Endothelial cell of umbilical vein (primary cell): Measurements from ENCODE around the gene CFAP77. TPM values are rescaled to one million over a fixed set of nuclear protein-coding genes. Genes with fewer than 3 reads are reported as not detected.

ENCODE experiments used
- BruUV-seq: library from RNA; stranded (reverse); fragments of 400-500 nt; replicated peaks from 2 replicates; lab custom pipeline; 2021; lab: Mats Ljungman, UMichigan
- CTCF ChIA-PET: fragments of 300-600, 350-600 bp; sonication (Branson Sonifier 250); formaldehyde crosslinking; loops from one replicate; lab custom pipeline; 2021; ENCODE audit warnings: antibody characterized with exemption, inconsistent platforms; lab: Charles Lee
- POLR2A ChIA-PET: fragments of 300-600, 350-600 bp; sonication (Branson Sonifier 250); formaldehyde crosslinking; loops from one replicate; lab custom pipeline; 2021; ENCODE audit warnings: antibody characterized with exemption, inconsistent platforms; lab: Charles Lee
- DNase-seq: peaks from one replicate; pipeline ENCODE4 v3.0.0-alpha.2; 2011; ENCODE audit warnings: low read depth, low spot score
- FAIRE-seq: peaks from 2 replicates; lab custom pipeline; 2011; peaks lifted over from hg19 to GRCh38; lab: Jason Lieb, UNC
- H2AFZ ChIP-seq: 2 replicates; pipeline ENCODE4 v1.6.0; 2012; ENCODE audit warnings: low read depth, low read length, control low read depth, inconsistent platforms
- H3K27ac ChIP-seq: 2 replicates; pipeline ENCODE4 v1.5.1; 2011; ENCODE audit warnings: low read depth, mild to moderate bottlenecking, control low read depth, low read length, moderate library complexity; ENCODE audit not compliant: insufficient read depth
- H3K27me3 ChIP-seq, 2 experiments: 2 replicates each; pipeline versions ENCODE4 v1.6.0 to v1.6.1; 2011; ENCODE audit warnings: low read length in 2 of 2, mixed read lengths in 1 of 2; ENCODE audit not compliant: control insufficient read depth in 2 of 2, insufficient read depth in 2 of 2
- H3K36me3 ChIP-seq, 2 experiments: 2 replicates in 1 of 2; 3 replicates in 1 of 2; pipeline ENCODE4 v1.5.1; 2011; ENCODE audit warnings: low read length in 2 of 2, mild to moderate bottlenecking in 1 of 2, moderate library complexity in 1 of 2; ENCODE audit not compliant: control insufficient read depth in 2 of 2, insufficient read depth in 2 of 2; ENCODE audit errors: extremely low read depth in 1 of 2
- H3K4me1 ChIP-seq: 3 replicates; pipeline ENCODE4 v1.5.1; 2011; ENCODE audit warnings: mild to moderate bottlenecking, low read length; ENCODE audit not compliant: control insufficient read depth, insufficient read depth; ENCODE audit errors: extremely low read depth
- H3K4me2 ChIP-seq: 2 replicates; pipeline ENCODE4 v1.6.1; 2011; ENCODE audit warnings: low read length, control low read depth, mixed read lengths; ENCODE audit not compliant: insufficient read depth
- H3K4me3 ChIP-seq, 3 experiments: fragments of 200-600 bp in 1 of 3; sonication (generic), shearing (Covaris generic) in 1 of 3; replicated peaks in 1 of 3; 2 replicates each; pipeline ENCODE4 v1.5.1; 2011 to 2016; ENCODE audit warnings: control low read depth in 3 of 3, low read length in 3 of 3, mild to moderate bottlenecking in 2 of 3, inconsistent platforms in 1 of 3, low read depth in 1 of 3, moderate library complexity in 1 of 3; ENCODE audit not compliant: insufficient read depth in 1 of 3
- H3K79me2 ChIP-seq: 2 replicates; pipeline ENCODE4 v1.6.0; 2012; ENCODE audit warnings: low read length, inconsistent platforms; ENCODE audit not compliant: control insufficient read depth, insufficient read depth
- H3K9ac ChIP-seq: replicated peaks from 2 replicates; pipeline ENCODE3; 2011; ENCODE audit warnings: low read length, control low read depth; ENCODE audit not compliant: insufficient read depth; ENCODE audit errors: extremely low read depth
- H3K9me1 ChIP-seq: replicated peaks from 3 replicates; pipeline ENCODE4 v1.6.0; 2011; ENCODE audit warnings: mild to moderate bottlenecking, low read length; ENCODE audit not compliant: control insufficient read depth, insufficient read depth; ENCODE audit errors: extremely low read depth
- H3K9me3 ChIP-seq: replicated peaks from 2 replicates; pipeline ENCODE4 v1.5.1; 2012; ENCODE audit warnings: low read length, inconsistent platforms; ENCODE audit not compliant: control insufficient read depth, insufficient read depth
- H4K20me1 ChIP-seq: replicated peaks from 2 replicates; pipeline ENCODE3; 2011; ENCODE audit warnings: mild to moderate bottlenecking, low read length; ENCODE audit not compliant: control insufficient read depth, insufficient read depth; ENCODE audit errors: extremely low read depth
- EZH2 ChIP-seq: IDR thresholded peaks from 2 replicates; pipeline ENCODE4 v1.6.1; 2012; ENCODE audit warnings: borderline replicate concordance, low read depth, mild to moderate bottlenecking, moderate library complexity, low read length, inconsistent platforms; ENCODE audit not compliant: severe bottlenecking
- FOS ChIP-seq: IDR thresholded peaks from 2 replicates; pipeline ENCODE4 v1.6.1; 2011; ENCODE audit warnings: mild to moderate bottlenecking, low read length, moderate library complexity, borderline replicate concordance; ENCODE audit not compliant: insufficient read depth
- GATA2 ChIP-seq: IDR thresholded peaks from 2 replicates; pipeline ENCODE4 v1.7.0; 2011; ENCODE audit warnings: low read depth, mild to moderate bottlenecking, moderate library complexity, mixed read lengths, low read length; ENCODE audit not compliant: insufficient read length, insufficient read depth
- JUN ChIP-seq: IDR thresholded peaks from 2 replicates; pipeline ENCODE4 v1.6.1; 2011; ENCODE audit warnings: borderline replicate concordance, low read depth; ENCODE audit not compliant: insufficient read length, insufficient read depth
- MAX ChIP-seq: IDR thresholded peaks from 2 replicates; pipeline ENCODE4 v1.6.1; 2011; ENCODE audit not compliant: insufficient read depth, insufficient read length
- MYC ChIP-seq: IDR thresholded peaks from one replicate; pipeline ENCODE4 v1.6.1; 2011; ENCODE audit warnings: mild to moderate bottlenecking, low read depth, low read length
- POLR2A ChIP-seq: IDR thresholded peaks from 2 replicates; pipeline ENCODE4 v1.6.1; 2012; ENCODE audit warnings: low read depth, mild to moderate bottlenecking, control low read depth, low read length
- POLR2AphosphoS5 ChIP-seq: IDR thresholded peaks from 2 replicates; pipeline ENCODE4 v1.6.1; 2012; ENCODE audit warnings: low read depth, mild to moderate bottlenecking, control low read depth, low read length, moderate library complexity; ENCODE audit not compliant: insufficient read depth
- dilution Hi-C: fragments of 300-500 bp; cut with MboI; formaldehyde crosslinking; loops from one replicate; pipeline ENCODE4 v1.15.0; 2019; ENCODE audit warnings: low sequenced_read_pairs; ENCODE audit not compliant: extremely low pct_ligation_motif_present
- intact Hi-C: fragments of 100-400 bp; cut with micrococcal nuclease; formaldehyde crosslinking; loops from one replicate; pipeline ENCODE4 v1.10.0; 2022
- polyA plus RNA-seq, 4 experiments: library from polyadenylated mRNA; depleted of rRNA in 3 of 4; stranded (reverse) in 3 of 4; unstranded in 1 of 4; fragments of >200 nt; gene quantifications; 2 replicates each; pipeline versions ENCODE4 v1.2.1 to v1.2.3, GENCODE V29; 2011 to 2012; ENCODE audit warnings: missing spikeins in 1 of 4
- total RNA-seq: library from RNA; stranded (reverse); gene quantifications from 2 replicates; pipeline ENCODE4 v1.2.3, GENCODE V29; 2021
- TF ChIP-seq, protein P1 (sequence below), 2 donors: IDR thresholded peaks; 1 replicate in 1 of 2; 2 replicates in 1 of 2; pipeline ENCODE4 v1.5.1; 2011; ENCODE audit warnings: low read length in 2 of 2, mild to moderate bottlenecking in 2 of 2, moderate library complexity in 2 of 2, control low read depth in 1 of 2, inconsistent platforms in 1 of 2, low read depth in 1 of 2; ENCODE audit not compliant: insufficient read depth in 1 of 2; ENCODE audit errors: extremely low read depth in 1 of 2

CFAP77 gene
- total and polyA plus RNA-seq, 2 donors (not counting 3 experiments of a cell fraction or from before 2014, with no cell fraction given) = not detected

DNA sequence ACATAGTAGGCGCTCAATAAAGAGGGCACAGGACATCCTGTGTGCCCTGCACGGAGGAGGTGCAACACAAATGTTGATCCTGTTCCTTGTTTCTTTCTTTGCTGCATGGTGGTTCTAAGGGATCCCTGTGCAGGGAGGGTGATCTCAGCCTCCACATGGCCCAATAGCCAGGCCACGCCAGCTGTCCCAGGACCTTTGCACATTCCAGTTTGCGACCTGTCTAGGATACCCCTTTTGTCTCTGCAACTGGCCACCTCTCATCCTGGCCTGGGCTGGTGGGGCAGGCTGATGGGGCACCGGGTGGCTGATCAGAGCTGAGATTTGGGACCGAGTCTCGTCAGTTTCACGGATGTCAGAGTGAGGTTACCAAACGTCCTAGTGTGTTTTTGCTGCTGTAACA lies 79.5 kb downstream of the CFAP77 start:
- no peaks in the 10 kb centered on the region for H3K9me3 ChIP-seq
- H3K27me3 ChIP-seq = peaks cover 12 to 27% of the 10 kb centered on the region in 2 experiments
- ChIA-PET CTCF (interaction anchor here (2.5 kb wide), 1 partner anchor 18 kb away, joined by 10 read pairs; no protein-coding TSS in a partner anchor), POLR2A (no interaction called here)
- no peak overlapping the region for H3K4me3 ChIP-seq
- dilution Hi-C loops = no loop called here
- H3K27ac ChIP-seq = no peak overlapping the region
- H3K9ac ChIP-seq = no peak overlapping the region
- no TSS peak for BruUV-seq
- no peaks in the 10 kb centered on the region for H4K20me1 ChIP-seq
- intact Hi-C loops = no loop called here
- H3K36me3 ChIP-seq = no peaks in the 10 kb centered on the region
- no peaks in the 10 kb centered on the region for H3K9me1 ChIP-seq
- no peak for DNase-seq
- no peaks in the 10 kb centered on the region for H3K4me1 ChIP-seq
- no peak overlapping the region for H3K4me2 ChIP-seq
- FAIRE-seq = no peak
- no peaks in the 10 kb centered on the region for H3K79me2 ChIP-seq
- H2AFZ ChIP-seq = no peak overlapping the region
- TF ChIP-seq, protein P1, sequence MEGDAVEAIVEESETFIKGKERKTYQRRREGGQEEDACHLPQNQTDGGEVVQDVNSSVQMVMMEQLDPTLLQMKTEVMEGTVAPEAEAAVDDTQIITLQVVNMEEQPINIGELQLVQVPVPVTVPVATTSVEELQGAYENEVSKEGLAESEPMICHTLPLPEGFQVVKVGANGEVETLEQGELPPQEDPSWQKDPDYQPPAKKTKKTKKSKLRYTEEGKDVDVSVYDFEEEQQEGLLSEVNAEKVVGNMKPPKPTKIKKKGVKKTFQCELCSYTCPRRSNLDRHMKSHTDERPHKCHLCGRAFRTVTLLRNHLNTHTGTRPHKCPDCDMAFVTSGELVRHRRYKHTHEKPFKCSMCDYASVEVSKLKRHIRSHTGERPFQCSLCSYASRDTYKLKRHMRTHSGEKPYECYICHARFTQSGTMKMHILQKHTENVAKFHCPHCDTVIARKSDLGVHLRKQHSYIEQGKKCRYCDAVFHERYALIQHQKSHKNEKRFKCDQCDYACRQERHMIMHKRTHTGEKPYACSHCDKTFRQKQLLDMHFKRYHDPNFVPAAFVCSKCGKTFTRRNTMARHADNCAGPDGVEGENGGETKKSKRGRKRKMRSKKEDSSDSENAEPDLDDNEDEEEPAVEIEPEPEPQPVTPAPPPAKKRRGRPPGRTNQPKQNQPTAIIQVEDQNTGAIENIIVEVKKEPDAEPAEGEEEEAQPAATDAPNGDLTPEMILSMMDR (IDR thresholded peaks at IDR 0.05; ENCODE audit: extremely low read depth in 1 of 2, insufficient read depth in 1 of 2, low read depth in 1 of 2, low read length in 2 of 2) = no peak
- TF ChIP-seq POLR2AphosphoS5 (no peak), EZH2 (no peak), GATA2 (no peak), JUN (no peak), MAX (no peak), FOS (no peak), POLR2A (no peak), MYC (no peak)
